Measurements from ENCODE around the gene CERKL.

The CERKL gene

GRCh38 chr2:181623159-181623558 lies 33.7 kb downstream of the CERKL start:
- no peak for DNase-seq

GRCh38 chr2:181621779-181622490 lies 35.0 kb downstream of the CERKL start:
- no peak for DNase-seq

GRCh38 chr2:181619516-181619915 lies 37.4 kb downstream of the CERKL start:
- DNase-seq = no peak

DNA sequence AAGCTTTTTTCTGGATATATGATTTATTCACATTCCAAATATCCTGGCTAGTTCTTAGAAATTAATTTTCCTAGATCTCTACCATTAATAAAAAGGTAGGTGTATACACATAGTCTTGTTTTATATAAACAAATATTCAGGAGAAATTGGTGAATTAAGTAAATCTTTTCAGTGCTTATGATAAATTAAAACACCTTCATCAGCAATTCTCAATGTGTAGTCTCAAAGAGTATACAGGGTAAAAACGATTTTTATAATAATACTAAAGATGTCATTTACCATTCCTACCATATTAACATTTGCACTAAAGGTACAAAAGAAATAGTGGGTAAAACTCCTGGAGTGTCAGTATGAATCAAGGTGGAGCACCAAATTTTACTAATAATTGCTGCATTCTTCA lies 40.2 kb downstream of the CERKL start:
- no peak for DNase-seq

- no peak for DNase-seq
Measured at GRCh38 chr2:181614874-181615638, 41.8 kb downstream of the CERKL start.

- DNase-seq = no peak
Measured at GRCh38 chr2:181613241-181613640, 43.7 kb downstream of the CERKL start.

GRCh38 chr2:181607629-181608590 lies 49.0 kb downstream of the CERKL start:
- no peak for DNase-seq

GRCh38 chr2:181605889-181606837 lies 50.7 kb downstream of the CERKL start:
- DNase-seq = no peak

GRCh38 chr2:181602017-181602416 lies 54.9 kb downstream of the CERKL start:
- no peak for DNase-seq

- DNase-seq = no peak
Measured at GRCh38 chr2:181596556-181596955, 60.3 kb downstream of the CERKL start.

GRCh38 chr2:181594322-181594721 lies 62.6 kb downstream of the CERKL start:
- DNase-seq = no peak

GRCh38 chr2:181589779-181590178 lies 67.1 kb downstream of the CERKL start:
- DNase-seq = no peak

DNA sequence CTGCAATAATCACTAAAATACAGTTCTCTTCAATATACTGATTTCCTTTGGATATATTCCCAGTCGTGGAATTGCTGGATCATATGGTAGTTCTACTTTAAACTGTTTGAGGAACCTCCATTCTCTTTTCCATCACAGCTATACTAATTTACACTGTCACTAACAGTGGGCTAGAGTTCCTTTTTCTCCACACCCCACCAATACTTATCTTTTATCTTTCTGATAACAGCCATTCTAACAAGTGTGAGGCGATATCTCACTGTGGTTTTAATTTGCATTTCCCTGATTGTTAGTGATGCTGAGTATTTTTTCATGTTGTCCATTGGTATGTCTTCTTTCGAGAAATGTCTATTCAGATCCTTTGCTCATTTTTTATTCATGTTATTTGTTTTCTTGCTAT lies 68.4 kb downstream of the CERKL start:
- no peak for DNase-seq

DNA sequence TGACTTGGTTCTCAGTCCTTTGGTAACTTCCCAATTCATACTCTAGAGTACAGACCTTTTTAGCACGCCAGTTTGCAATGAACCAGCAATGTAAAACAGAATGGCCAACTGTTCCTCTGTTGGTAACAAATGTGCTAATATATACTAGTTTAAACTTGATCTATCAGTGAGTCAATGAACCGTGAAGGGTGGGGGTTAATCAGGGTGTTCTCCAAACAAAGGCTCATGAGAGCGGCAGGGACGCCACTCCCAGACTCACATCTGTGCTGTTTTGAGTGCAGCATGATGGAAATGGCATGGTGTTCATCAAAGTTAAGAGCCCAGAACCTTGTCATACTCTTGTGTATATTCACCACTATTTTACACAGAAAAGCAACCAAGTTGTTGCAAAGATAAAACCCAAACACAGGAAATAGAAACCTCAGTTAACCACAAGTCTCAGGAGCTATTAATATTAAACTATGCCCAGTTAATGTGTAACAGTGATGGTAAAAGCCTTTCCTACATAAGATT lies 70.3 kb downstream of the CERKL start:
- DNase-seq = no peak

- no peak for DNase-seq
Measured at GRCh38 chr2:181585732-181586131, 71.2 kb downstream of the CERKL start.

GRCh38 chr2:181581534-181581933 lies 75.4 kb downstream of the CERKL start:
- DNase-seq = no peak

DNA sequence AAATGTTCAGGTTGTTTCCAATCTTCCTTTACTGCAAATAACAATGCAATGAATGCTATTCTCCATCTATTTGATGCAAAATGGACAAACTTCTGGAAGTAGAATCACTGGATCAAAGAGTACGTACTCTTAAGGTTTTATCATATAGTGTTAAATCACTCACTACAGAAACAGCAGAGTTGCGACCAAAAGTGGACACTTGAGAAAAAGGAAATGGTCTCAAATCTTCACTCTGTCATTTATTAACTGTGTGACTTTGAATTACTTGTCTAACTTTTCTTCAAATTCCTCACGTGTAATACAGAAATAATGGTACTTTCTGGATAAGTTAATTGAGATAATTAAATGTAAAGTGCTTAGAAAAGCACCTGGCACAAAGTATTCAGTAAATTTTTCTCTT lies 78.1 kb downstream of the CERKL start:
- DNase-seq = no peak

GRCh38 chr2:181576431-181576830 lies 80.5 kb downstream of the CERKL start:
- no peak for DNase-seq

GRCh38 chr2:181575650-181576025 lies 81.3 kb downstream of the CERKL start:
- DNase-seq = no peak

DNA sequence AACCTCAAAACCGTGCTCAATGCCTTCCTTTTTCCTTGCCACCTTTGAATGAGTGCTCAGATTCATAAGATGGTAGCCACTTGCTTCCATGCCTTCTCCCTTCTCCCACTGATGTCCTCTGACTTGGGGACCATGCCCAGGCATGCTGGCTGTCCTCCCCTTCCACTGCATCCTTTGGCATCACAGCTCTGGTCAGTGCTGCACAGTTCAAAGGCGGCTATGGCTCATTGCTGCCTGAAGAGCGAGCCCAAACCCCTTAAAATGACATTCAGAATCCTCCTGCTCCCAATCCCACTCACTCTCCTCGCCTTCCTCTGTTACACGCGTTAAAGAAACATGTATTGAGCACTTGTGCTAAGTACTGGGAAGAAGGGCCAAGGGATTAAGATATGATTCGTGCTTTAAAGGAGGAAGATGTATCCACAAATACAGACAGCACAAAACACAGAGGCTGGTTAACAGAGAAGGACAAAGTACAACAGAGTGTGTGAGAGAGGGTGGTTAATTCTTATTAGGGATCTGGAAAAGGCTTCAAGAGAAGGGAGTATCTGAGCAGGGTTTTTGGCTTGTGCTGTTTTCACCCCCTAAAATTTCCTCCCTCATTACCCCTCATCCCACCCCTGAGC lies 81.8 kb downstream of the CERKL start:
- no peak for DNase-seq

- no peak for DNase-seq
Measured at GRCh38 chr2:181574321-181574720, 82.6 kb downstream of the CERKL start.
